ENCODE measurements around the gene DEPDC5. TPM values are rescaled to one million over a fixed set of nuclear protein-coding genes. Genes with fewer than 3 reads are reported as not detected.

Gene DEPDC5
- total and polyA plus RNA-seq, 4 experiments from 2014 or later = 3.9 to 54.4 (median 32.0) TPM

- Histone ChIP-seq H3K4me3 (ENCODE audit: low read length in 2 of 2) (no peak overlapping the region), H3K4me1 (ENCODE audit: insufficient read depth, low read length) (no peaks in the 10 kb centered on the region), H3K27me3 (ENCODE audit: insufficient read depth, low read length) (no peaks in the 10 kb centered on the region), H3K36me3 (ENCODE audit: insufficient read depth, low read length) (peaks cover 18% of the 10 kb centered on the region), H3K9me3 (ENCODE audit: control insufficient read depth in 1 of 2, low read length in 2 of 2) (no peaks in the 10 kb centered on the region), H3K27ac (ENCODE audit: low read depth, low read length) (no peak overlapping the region)
- DNase-seq = no peak
- Mint-ChIP-seq H3K9me3 (no peaks in the 10 kb centered on the region), H3K4me1 (peaks cover 0 to 11% (median under 1%) of the 10 kb centered on the region in 4 donors), H3K27ac (peak overlapping the region in 1 of 7 donors; percentile 57), H3K27me3 (no peaks in the 10 kb centered on the region), H3K4me3 (no peak overlapping the region), H3K36me3 (peaks cover 19 to 32% of the 10 kb centered on the region in 2 donors)
- ChIA-PET POLR2A (ENCODE audit: partially characterized antibody) (no interaction called here), CTCF (ENCODE audit: partially characterized antibody) (no interaction called here)
- intact Hi-C loops (cut with micrococcal nuclease) = no loop called here
Measured at GRCh38 chr22:31726692-31727091, 27.1 kb upstream of the DEPDC5 start.

GRCh38 chr22:31728857-31729256 lies 25.0 kb upstream of the DEPDC5 start:
- ChIA-PET CTCF (ENCODE audit: partially characterized antibody) (interaction anchor here (0.8 to 0.9 kb wide), 2 partner anchors 17 to 63 kb away, joined by 3 to 4 read pairs; no protein-coding TSS in a partner anchor), POLR2A (ENCODE audit: partially characterized antibody) (no interaction called here)
- H3K27ac Mint-ChIP-seq = no peak overlapping the region
- no peaks in the 10 kb centered on the region for H3K27me3 ChIP-seq (ENCODE audit: insufficient read depth, low read length)
- no peaks in the 10 kb centered on the region for H3K4me1 ChIP-seq (ENCODE audit: insufficient read depth, low read length)
- peaks cover 0 to 19% (median 7%) of the 10 kb centered on the region in 4 donors for H3K4me1 Mint-ChIP-seq
- H3K36me3 ChIP-seq (ENCODE audit: insufficient read depth, low read length) = peaks cover 5% of the 10 kb centered on the region
- H3K9me3 Mint-ChIP-seq = no peaks in the 10 kb centered on the region
- H3K4me3 Mint-ChIP-seq = no peak overlapping the region
- no peaks in the 10 kb centered on the region for H3K9me3 ChIP-seq (ENCODE audit: control insufficient read depth in 1 of 2, low read length in 2 of 2)
- DNase-seq = no peak
- peaks cover 10 to 20% of the 10 kb centered on the region in 2 donors for H3K36me3 Mint-ChIP-seq
- intact Hi-C loops (cut with micrococcal nuclease) = no loop called here
- H3K27me3 Mint-ChIP-seq = no peaks in the 10 kb centered on the region
- H3K4me3 ChIP-seq (ENCODE audit: low read length in 2 of 2) = no peak overlapping the region
- no peak overlapping the region for H3K27ac ChIP-seq (ENCODE audit: low read depth, low read length)

GRCh38 chr22:31730344-31730711 lies 23.5 kb upstream of the DEPDC5 start:
- H3K27me3 Mint-ChIP-seq = no peaks in the 10 kb centered on the region
- H3K9me3 Mint-ChIP-seq = no peaks in the 10 kb centered on the region
- H3K27ac ChIP-seq (ENCODE audit: low read depth, low read length) = no peak overlapping the region
- no peaks in the 10 kb centered on the region for H3K36me3 ChIP-seq (ENCODE audit: insufficient read depth, low read length)
- DNase-seq = no peak
- H3K9me3 ChIP-seq (ENCODE audit: control insufficient read depth in 1 of 2, low read length in 2 of 2) = no peaks in the 10 kb centered on the region
- no peak overlapping the region for H3K4me3 Mint-ChIP-seq
- peaks cover 6 to 17% (median 13%) of the 10 kb centered on the region in 4 donors for H3K4me1 Mint-ChIP-seq
- no peaks in the 10 kb centered on the region for H3K4me1 ChIP-seq (ENCODE audit: insufficient read depth, low read length)
- no peak overlapping the region for H3K27ac Mint-ChIP-seq
- CTCF ChIA-PET (ENCODE audit: partially characterized antibody) = no interaction called here
- H3K27me3 ChIP-seq (ENCODE audit: insufficient read depth, low read length) = no peaks in the 10 kb centered on the region
- peaks cover 6 to 15% of the 10 kb centered on the region in 2 donors for H3K36me3 Mint-ChIP-seq
- no peak overlapping the region for H3K4me3 ChIP-seq (ENCODE audit: low read length in 2 of 2)
- POLR2A ChIA-PET (ENCODE audit: partially characterized antibody) = no interaction called here
- intact Hi-C loops (cut with micrococcal nuclease) = no loop called here

GRCh38 chr22:31732089-31732829 lies 21.6 kb upstream of the DEPDC5 start:
- H3K27ac Mint-ChIP-seq = peak overlapping the region in 3 of 7 donors; percentile 4 to 19 (median 11)
- DNase-seq = no peak
- H3K4me1 Mint-ChIP-seq = peaks cover 10 to 19% (median 14%) of the 10 kb centered on the region in 4 donors
- peaks cover 0 to 1% (median 0%) of the 10 kb centered on the region in 8 donors for H3K9me3 Mint-ChIP-seq
- H3K36me3 ChIP-seq (ENCODE audit: insufficient read depth, low read length) = no peaks in the 10 kb centered on the region
- no peak overlapping the region for H3K4me3 ChIP-seq (ENCODE audit: low read length in 2 of 2)
- no peaks in the 10 kb centered on the region for H3K27me3 ChIP-seq (ENCODE audit: insufficient read depth, low read length)
- H3K27ac ChIP-seq (ENCODE audit: low read depth, low read length) = no peak overlapping the region
- ChIA-PET CTCF (ENCODE audit: partially characterized antibody) (no interaction called here), POLR2A (ENCODE audit: partially characterized antibody) (no interaction called here)
- no peaks in the 10 kb centered on the region for H3K9me3 ChIP-seq (ENCODE audit: control insufficient read depth in 1 of 2, low read length in 2 of 2)
- H3K4me1 ChIP-seq (ENCODE audit: insufficient read depth, low read length) = no peaks in the 10 kb centered on the region
- H3K27me3 Mint-ChIP-seq = no peaks in the 10 kb centered on the region
- intact Hi-C loops (cut with micrococcal nuclease) = no loop called here
- H3K4me3 Mint-ChIP-seq = no peak overlapping the region
- H3K36me3 Mint-ChIP-seq = peaks cover 6 to 16% of the 10 kb centered on the region in 2 donors

GRCh38 chr22:31733580-31734079 lies 20.2 kb upstream of the DEPDC5 start:
- Mint-ChIP-seq H3K27ac (peak overlapping the region in 3 of 7 donors; percentile 24 to 44 (median 39)), H3K4me3 (no peak overlapping the region), H3K36me3 (peaks cover 14 to 28% of the 10 kb centered on the region in 2 donors), H3K4me1 (peaks cover 20 to 27% (median 24%) of the 10 kb centered on the region in 4 donors), H3K27me3 (no peaks in the 10 kb centered on the region), H3K9me3 (peaks cover 0 to 1% (median 0%) of the 10 kb centered on the region in 8 donors)
- Histone ChIP-seq H3K9me3 (ENCODE audit: control insufficient read depth in 1 of 2, low read length in 2 of 2) (no peaks in the 10 kb centered on the region), H3K36me3 (ENCODE audit: insufficient read depth, low read length) (no peaks in the 10 kb centered on the region), H3K4me3 (ENCODE audit: low read length in 2 of 2) (no peak overlapping the region), H3K27me3 (ENCODE audit: insufficient read depth, low read length) (no peaks in the 10 kb centered on the region), H3K4me1 (ENCODE audit: insufficient read depth, low read length) (peaks cover 5% of the 10 kb centered on the region), H3K27ac (ENCODE audit: low read depth, low read length) (no peak overlapping the region)
- CTCF ChIA-PET (ENCODE audit: partially characterized antibody) = no interaction called here
- intact Hi-C loops (cut with micrococcal nuclease) = no loop called here
- DNase-seq = no peak
- POLR2A ChIA-PET (ENCODE audit: partially characterized antibody) = no interaction called here

- Histone ChIP-seq H3K9me3 (ENCODE audit: control insufficient read depth in 1 of 2, low read length in 2 of 2) (no peaks in the 10 kb centered on the region), H3K4me1 (ENCODE audit: insufficient read depth, low read length) (peaks cover 8% of the 10 kb centered on the region), H3K27ac (ENCODE audit: low read depth, low read length) (no peak overlapping the region), H3K4me3 (ENCODE audit: low read length in 2 of 2) (no peak overlapping the region), H3K36me3 (ENCODE audit: insufficient read depth, low read length) (no peaks in the 10 kb centered on the region), H3K27me3 (ENCODE audit: insufficient read depth, low read length) (no peaks in the 10 kb centered on the region)
- H3K36me3 Mint-ChIP-seq = peaks cover 19 to 35% of the 10 kb centered on the region in 2 donors
- POLR2A ChIA-PET (ENCODE audit: partially characterized antibody) = no interaction called here
- peaks cover 22 to 36% (median 28%) of the 10 kb centered on the region in 4 donors for H3K4me1 Mint-ChIP-seq
- intact Hi-C loops (cut with micrococcal nuclease) = no loop called here
- CTCF ChIA-PET (ENCODE audit: partially characterized antibody) = interaction anchor here (0.8 kb wide), 1 partner anchor 17 kb away, joined by 3 read pairs; no protein-coding TSS in a partner anchor
- H3K27me3 Mint-ChIP-seq = no peaks in the 10 kb centered on the region
- H3K4me3 Mint-ChIP-seq = no peak overlapping the region
- DNase-seq = no peak
- peak overlapping the region in 1 of 7 donors; percentile 42 for H3K27ac Mint-ChIP-seq
- peaks cover 0 to 1% (median 0%) of the 10 kb centered on the region in 8 donors for H3K9me3 Mint-ChIP-seq
Measured at GRCh38 chr22:31734512-31734911, 19.3 kb upstream of the DEPDC5 start.

GRCh38 chr22:31736458-31736857 lies 17.4 kb upstream of the DEPDC5 start:
- Mint-ChIP-seq H3K4me3 (no peak overlapping the region), H3K9me3 (peaks cover 0 to 1% (median 0%) of the 10 kb centered on the region in 8 donors), H3K4me1 (peaks cover 25 to 46% (median 34%) of the 10 kb centered on the region in 4 donors), H3K36me3 (peaks cover 26 to 47% of the 10 kb centered on the region in 2 donors), H3K27ac (no peak overlapping the region), H3K27me3 (no peaks in the 10 kb centered on the region)
- H3K4me3 ChIP-seq (ENCODE audit: low read length in 2 of 2) = no peak overlapping the region
- no peak overlapping the region for H3K27ac ChIP-seq (ENCODE audit: low read depth, low read length)
- peaks cover 8% of the 10 kb centered on the region for H3K4me1 ChIP-seq (ENCODE audit: insufficient read depth, low read length)
- H3K36me3 ChIP-seq (ENCODE audit: insufficient read depth, low read length) = no peaks in the 10 kb centered on the region
- no peaks in the 10 kb centered on the region for H3K9me3 ChIP-seq (ENCODE audit: control insufficient read depth in 1 of 2, low read length in 2 of 2)
- ChIA-PET CTCF (ENCODE audit: partially characterized antibody) (no interaction called here), POLR2A (ENCODE audit: partially characterized antibody) (no interaction called here)
- H3K27me3 ChIP-seq (ENCODE audit: insufficient read depth, low read length) = no peaks in the 10 kb centered on the region
- intact Hi-C loops (cut with micrococcal nuclease) = no loop called here
- DNase-seq = no peak
